OCI-M1 (cell line): ENCODE results near the gene CYP2A6.

Source experiments
- DNase-seq: peaks from one replicate; lab custom pipeline; 2025; lab: John Stamatoyannopoulos, UW

Gene CYP2A6

GRCh38 chr19:40801426-40802299 is 48.6 kb downstream of the CYP2A6 start:
- no peak for DNase-seq

GRCh38 chr19:40800997-40801377 is 49.3 kb downstream of the CYP2A6 start:
- no peak for DNase-seq

- no peak for DNase-seq
Measured at GRCh38 chr19:40800339-40800996, 49.8 kb downstream of the CYP2A6 start.

- peak; percentile 76 for DNase-seq
Measured at GRCh38 chr19:40799558-40800338, 50.5 kb downstream of the CYP2A6 start.

- peak; percentile 100 for DNase-seq
Measured at GRCh38 chr19:40798683-40799557, 51.3 kb downstream of the CYP2A6 start, which contains the start of gene EGLN2. Gene EGLN2 (plus strand): TSS chr19:40799191. CDS start chr19:40800573, 1,382 bp downstream.

GRCh38 chr19:40797963-40798682 is 52.1 kb downstream of the CYP2A6 start:
- peak; percentile 96 for DNase-seq

GRCh38 chr19:40797166-40797962 is 52.9 kb downstream of the CYP2A6 start:
- no peak for DNase-seq
